Ovary (tissue), 9 donors: Measurements from ENCODE around the gene BECN2. TPM values are rescaled to one million over a fixed set of nuclear protein-coding genes. Genes with fewer than 3 reads are reported as not detected.

Source experiments
- DNase-seq, 5 donors: peaks; one replicate each; pipeline ENCODE4 v3.0.0-alpha.2; 2019 to 2020
- H3K27ac ChIP-seq, 2 donors: fragments of 200-600 bp; one replicate each; pipeline versions ENCODE4 v1.5.1 to v1.8.0; 2019 to 2022
- H3K27me3 ChIP-seq: fragments of 200-600 bp; one replicate; pipeline ENCODE4 v1.8.0; 2022
- H3K36me3 ChIP-seq: fragments of 200-600 bp; sonication (generic); one replicate; pipeline ENCODE4 v1.5.1; 2019
- H3K4me1 ChIP-seq: one replicate; pipeline ENCODE4 v1.8.1; 2013; ENCODE audit warnings: mild to moderate bottlenecking, moderate library complexity; ENCODE audit not compliant: insufficient read depth
- H3K4me3 ChIP-seq: fragments of 200-600 bp; sonication (generic); one replicate; pipeline ENCODE4 v1.5.1; 2017
- H3K9me3 ChIP-seq, 2 donors: fragments of 200-600 bp in 1 of 2; sonication (generic) in 1 of 2; one replicate each; pipeline versions ENCODE4 v1.5.1 to v1.8.1; 2013 to 2019; ENCODE audit warnings: mild to moderate bottlenecking in 1 of 2, moderate library complexity in 1 of 2
- CTCF ChIP-seq, 3 donors: fragments of 450-650 bp in 2 of 3; fragments of 200-600 bp in 1 of 3; IDR thresholded peaks; one replicate each; pipeline versions ENCODE4 v1.5.1 to v1.8.0; 2016 to 2022; ENCODE audit warnings: antibody characterized with exemption in 3 of 3, mild to moderate bottlenecking in 1 of 3
- EP300 ChIP-seq: sonication (generic); formaldehyde crosslinking; IDR thresholded peaks from one replicate; pipeline ENCODE4 v1.6.1; 2017; ENCODE audit warnings: antibody characterized with exemption
- POLR2A ChIP-seq: fragments of 450-650 bp; IDR thresholded peaks from one replicate; pipeline ENCODE4 v1.6.1; 2017; ENCODE audit warnings: antibody characterized with exemption, mild to moderate bottlenecking, moderate library complexity
- WGBS, 3 donors: extraction: QIAGEN DNeasy Blood & Tissue Kit in 1 of 3; methylation state at CpG; one replicate each; pipeline versions ENCODE4 v1.1.5 to v1.1.7; 2013 to 2017; 5-methylcytosine and 5-hydroxymethylcytosine counted together
- intact Hi-C, 4 donors: fragments of 100-400 bp; cut with DNase I; formaldehyde crosslinking; loops; one replicate each; pipeline versions ENCODE4 v1.11.0 to v1.15.1; 2022 to 2023
- polyA plus RNA-seq, 2 donors: library from polyadenylated mRNA; stranded (reverse); fragments of 200-250 nt in 1 of 2; fragments of 350-450 nt in 1 of 2; fragmentation: Illumina TruSeq in 1 of 2; extraction: RNeasy Lipid Tissue Mini Kit (QIAGEN cat#74804) in 1 of 2; gene quantifications; one replicate each; pipeline ENCODE4 v1.2.3, GENCODE V29; 2013 to 2014
- total RNA-seq, 7 donors: library from RNA; depleted of rRNA in 2 of 7; stranded (reverse); fragments of >200 nt in 2 of 7; fragmentation: NEBNext Ultra II Directional in 3 of 7; extraction: Animal tissue kit (Norgen Biotek cat#: 25700) in 3 of 7; gene quantifications; one replicate each; pipeline versions ENCODE4 v1.1.0 to v1.2.4, GENCODE V29; 2016 to 2023
- donor health status: DM: no; HTN: no; CAD: no; lungs with moderate emphysema.
- donor health status: DM: no; HTN: no; CAD: no.
- donor health status: Bipolar disorder and iron deficiency.
- donor health status: DM: yes; HTN: yes; CAD: no.
- donor health status: DM: no; HTN: no; CAD: no.
- donor health status: DM: yes; HTN: yes; CAD: no.

Gene BECN2
- total and polyA plus RNA-seq, 9 donors, result not detected

GRCh38 chr1:241992734-241993133, 35.2 kb downstream of the BECN2 start:
- WGBS, 3 donors, result 92 to 96% (median 94%) methylated on average over 5 of the region's 5 CpGs
- intact Hi-C loops, result loop anchor here in 2 of 4 donors (10.0 kb wide), 1 partner anchor 88 kb away; no protein-coding TSS in a partner anchor
- TF ChIP-seq CTCF (IDR thresholded peaks at IDR 0.05), result no peak
- no peak for TF ChIP-seq EP300
- no peak for TF ChIP-seq POLR2A
- no peaks in the 10 kb centered on the region for H3K36me3 ChIP-seq
- no peak for DNase-seq
- peaks cover 2% of the 10 kb centered on the region for H3K4me1 ChIP-seq
- no peaks in the 10 kb centered on the region for H3K9me3 ChIP-seq
- H3K27ac ChIP-seq, result no peak overlapping the region
- no peaks in the 10 kb centered on the region for H3K27me3 ChIP-seq
- no peak overlapping the region for H3K4me3 ChIP-seq

DNA sequence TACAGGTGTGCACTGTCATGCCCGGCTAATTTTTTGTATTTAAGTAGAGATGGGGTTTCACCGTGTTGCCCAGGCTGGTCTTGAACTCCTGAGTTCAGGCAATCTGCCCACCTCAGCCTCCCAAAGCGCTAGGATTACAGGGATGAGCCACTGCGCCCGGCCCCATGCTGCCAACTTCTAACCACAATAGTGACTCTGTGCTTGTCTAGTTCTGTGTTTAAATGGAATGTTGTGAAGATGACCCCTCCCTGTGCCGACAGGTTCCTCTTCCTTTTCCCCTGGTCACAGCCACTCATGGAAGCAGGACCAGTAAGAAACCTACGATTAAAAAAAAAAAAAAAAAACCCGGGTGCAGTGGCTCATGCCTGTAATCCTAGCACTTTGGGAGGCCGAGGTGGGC, 36.6 kb downstream of the BECN2 start:
- TF ChIP-seq EP300 (no peak), POLR2A (no peak), CTCF (IDR thresholded peaks at IDR 0.05) (no peak)
- intact Hi-C loops, result loop anchor here in 2 of 4 donors (10.0 kb wide), 1 partner anchor 89 kb away; no protein-coding TSS in a partner anchor

DNA sequence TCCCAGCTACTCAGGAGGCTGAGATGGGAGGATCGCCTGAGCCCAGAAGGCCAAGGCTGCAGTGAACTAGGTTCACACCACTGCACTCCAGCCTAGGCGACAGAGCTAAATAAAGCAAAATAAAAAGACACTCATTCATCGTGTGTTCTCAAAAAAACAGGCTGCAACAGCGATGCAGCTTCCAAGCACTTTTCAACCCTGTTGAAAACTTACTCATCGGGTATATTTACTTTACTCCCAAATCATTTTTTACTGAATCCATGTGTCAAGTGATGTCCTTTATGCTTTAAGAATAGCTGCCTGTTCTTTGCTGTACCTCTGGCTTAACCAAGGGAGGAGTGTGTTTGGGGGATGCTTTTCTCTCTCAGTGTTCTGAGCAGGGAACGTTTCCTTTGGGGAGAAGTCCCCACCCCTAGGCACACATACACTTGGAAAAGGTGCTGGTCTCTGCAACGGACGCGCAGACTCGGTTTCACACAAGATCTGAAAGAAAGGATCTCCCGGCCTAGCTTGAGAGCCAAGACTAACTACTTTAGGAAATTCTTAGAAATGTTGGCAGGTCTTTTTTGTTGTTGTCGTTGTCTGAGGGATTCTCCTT, 39.9 kb downstream of the BECN2 start:
- Histone ChIP-seq H3K27me3 (no peaks in the 10 kb centered on the region), H3K36me3 (no peaks in the 10 kb centered on the region), H3K4me1 (no peaks in the 10 kb centered on the region), H3K4me3 (no peak overlapping the region), H3K9me3 (no peaks in the 10 kb centered on the region), H3K27ac (no peak overlapping the region)
- 77 to 83% (median 82%) methylated on average over 12 of the region's 12 CpGs for WGBS, 3 donors
- TF ChIP-seq EP300 (no peak), CTCF (IDR thresholded peaks at IDR 0.05) (no peak), POLR2A (no peak)
- DNase-seq, result no peak
- intact Hi-C loops, result loop anchor here in 2 of 4 donors (10.0 kb wide), 1 partner anchor 93 kb away; no protein-coding TSS in a partner anchor

More for the DNA sequence above, 36.6 kb downstream of the BECN2 start:
- no peaks in the 10 kb centered on the region for H3K36me3 ChIP-seq
- no peak for DNase-seq
- H3K4me1 ChIP-seq, result peaks cover 1% of the 10 kb centered on the region
- H3K9me3 ChIP-seq, result no peaks in the 10 kb centered on the region
- no peaks in the 10 kb centered on the region for H3K27me3 ChIP-seq
- no peak overlapping the region for H3K27ac ChIP-seq
- 89 to 93% (median 90%) methylated on average over 9 of the region's 9 CpGs for WGBS, 3 donors
- no peak overlapping the region for H3K4me3 ChIP-seq

DNA sequence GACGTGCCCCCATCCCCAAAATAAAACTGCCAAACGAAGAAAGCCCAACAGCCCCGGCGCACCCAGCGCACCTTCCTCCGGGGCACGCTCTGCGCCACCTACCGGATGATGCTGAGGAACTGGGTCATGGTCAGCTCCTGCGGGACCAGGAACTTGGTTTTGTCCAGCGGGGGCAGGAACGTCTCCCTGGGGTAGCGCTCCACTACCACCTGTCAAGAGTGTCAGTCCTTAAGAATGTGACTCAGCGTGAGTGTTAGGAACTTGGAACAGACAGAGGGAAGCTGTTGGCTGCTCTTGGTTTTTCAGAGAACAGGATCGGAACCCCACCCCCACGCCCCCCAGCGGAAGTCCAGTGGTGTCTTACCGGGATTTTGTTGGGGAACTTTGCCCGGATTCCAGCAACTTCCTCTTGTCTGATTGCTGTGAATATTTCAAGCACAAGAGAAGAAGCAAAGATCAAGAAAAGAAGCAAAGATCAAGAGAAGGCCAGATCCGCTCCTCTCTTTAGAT, 40.9 kb downstream of the BECN2 start:
- Histone ChIP-seq H3K27ac (peak overlapping the region in 1 of 2 donors; percentile 36), H3K4me1 (no peaks in the 10 kb centered on the region), H3K4me3 (peak overlapping the region; percentile 12), H3K9me3 (no peaks in the 10 kb centered on the region), H3K27me3 (no peaks in the 10 kb centered on the region), H3K36me3 (no peaks in the 10 kb centered on the region)
- peak; percentile 72 to 82 (median 80) for DNase-seq
- intact Hi-C loops, result loop anchor here in 2 of 4 donors (10.0 kb wide), 1 partner anchor 94 kb away; no protein-coding TSS in a partner anchor
- TF ChIP-seq POLR2A (no peak), EP300 (no peak), CTCF (IDR thresholded peaks at IDR 0.05) (peak; percentile 58 to 67 (median 65))
- WGBS, 3 donors, result 4 to 6% (median 4%) methylated on average over 20 of the region's 20 CpGs
